ENCODE results near the gene NGF. TPM values are rescaled to one million over a fixed set of nuclear protein-coding genes. Genes with fewer than 3 reads are reported as not detected.

The NGF gene
- polyA plus RNA-seq (2012; ENCODE audit: insufficient read length, low read depth), result 22.6 TPM

DNA sequence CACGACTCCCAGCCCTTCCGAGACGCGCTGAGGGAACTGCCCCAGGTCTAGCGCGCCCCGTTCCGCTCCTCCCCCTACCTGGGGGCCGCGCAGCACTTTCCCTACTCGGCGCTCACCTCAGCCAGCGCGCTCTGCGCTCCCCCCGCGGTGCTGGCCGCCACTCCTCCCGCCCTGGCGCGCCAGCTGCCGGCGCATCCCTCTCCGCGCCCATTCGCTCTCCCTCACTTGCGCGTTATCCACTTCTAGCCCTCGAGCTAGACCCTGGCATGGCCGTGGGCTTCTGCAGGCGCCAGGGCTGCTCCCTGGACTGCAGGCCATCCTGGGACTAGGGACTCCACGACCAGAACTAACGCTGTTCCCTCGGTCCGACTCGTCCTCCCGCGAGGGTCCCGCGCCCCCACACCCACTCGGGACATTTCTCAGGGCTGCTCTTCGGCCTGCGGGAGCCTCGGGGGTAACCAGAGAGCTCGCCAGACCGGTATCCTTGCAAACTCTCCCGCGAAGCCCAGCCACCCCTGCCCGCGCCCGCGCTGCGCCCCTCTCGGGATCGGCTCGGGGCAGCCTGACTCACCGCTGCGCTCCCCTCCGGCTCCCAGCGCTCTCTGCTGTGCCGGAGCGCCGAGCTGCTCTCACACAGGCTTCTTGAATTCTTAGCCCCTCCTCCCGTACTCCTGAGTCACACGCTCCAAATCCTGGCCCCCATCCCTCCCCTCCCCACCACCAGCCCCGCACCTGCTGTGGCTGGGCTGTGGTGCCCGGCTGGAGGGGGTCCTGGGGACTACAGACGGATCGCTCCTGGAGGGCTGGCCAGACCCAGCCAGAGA, at the start of gene NGF:
Gene NGF (minus strand): TSS at position 617 of the 824 bp plus-strand sequence. CDS start 51,454 bp downstream, outside the sequence.
- no peak for TF ChIP-seq TAF1 (IDR thresholded peaks at IDR 0.05; ENCODE audit: borderline replicate concordance, insufficient read depth, low read length)
- TF ChIP-seq, protein P1, sequence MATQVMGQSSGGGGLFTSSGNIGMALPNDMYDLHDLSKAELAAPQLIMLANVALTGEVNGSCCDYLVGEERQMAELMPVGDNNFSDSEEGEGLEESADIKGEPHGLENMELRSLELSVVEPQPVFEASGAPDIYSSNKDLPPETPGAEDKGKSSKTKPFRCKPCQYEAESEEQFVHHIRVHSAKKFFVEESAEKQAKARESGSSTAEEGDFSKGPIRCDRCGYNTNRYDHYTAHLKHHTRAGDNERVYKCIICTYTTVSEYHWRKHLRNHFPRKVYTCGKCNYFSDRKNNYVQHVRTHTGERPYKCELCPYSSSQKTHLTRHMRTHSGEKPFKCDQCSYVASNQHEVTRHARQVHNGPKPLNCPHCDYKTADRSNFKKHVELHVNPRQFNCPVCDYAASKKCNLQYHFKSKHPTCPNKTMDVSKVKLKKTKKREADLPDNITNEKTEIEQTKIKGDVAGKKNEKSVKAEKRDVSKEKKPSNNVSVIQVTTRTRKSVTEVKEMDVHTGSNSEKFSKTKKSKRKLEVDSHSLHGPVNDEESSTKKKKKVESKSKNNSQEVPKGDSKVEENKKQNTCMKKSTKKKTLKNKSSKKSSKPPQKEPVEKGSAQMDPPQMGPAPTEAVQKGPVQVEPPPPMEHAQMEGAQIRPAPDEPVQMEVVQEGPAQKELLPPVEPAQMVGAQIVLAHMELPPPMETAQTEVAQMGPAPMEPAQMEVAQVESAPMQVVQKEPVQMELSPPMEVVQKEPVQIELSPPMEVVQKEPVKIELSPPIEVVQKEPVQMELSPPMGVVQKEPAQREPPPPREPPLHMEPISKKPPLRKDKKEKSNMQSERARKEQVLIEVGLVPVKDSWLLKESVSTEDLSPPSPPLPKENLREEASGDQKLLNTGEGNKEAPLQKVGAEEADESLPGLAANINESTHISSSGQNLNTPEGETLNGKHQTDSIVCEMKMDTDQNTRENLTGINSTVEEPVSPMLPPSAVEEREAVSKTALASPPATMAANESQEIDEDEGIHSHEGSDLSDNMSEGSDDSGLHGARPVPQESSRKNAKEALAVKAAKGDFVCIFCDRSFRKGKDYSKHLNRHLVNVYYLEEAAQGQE (IDR thresholded peaks at IDR 0.05; ENCODE audit: insufficient read depth in 1 of 2, low read depth in 2 of 2, low read length in 2 of 2), result no peak
- TF ChIP-seq SIN3A (IDR thresholded peaks at IDR 0.05; ENCODE audit: borderline replicate concordance, insufficient read depth, low read length), result no peak
- no peak for TF ChIP-seq FOXP2 (optimal IDR thresholded peaks at IDR 0.05; ENCODE audit: borderline replicate concordance, extremely low read depth, extremely low read length, insufficient read depth)
- no peak for TF ChIP-seq POLR2AphosphoS5 (IDR thresholded peaks at IDR 0.05; ENCODE audit: low read depth, low read length)

DNA sequence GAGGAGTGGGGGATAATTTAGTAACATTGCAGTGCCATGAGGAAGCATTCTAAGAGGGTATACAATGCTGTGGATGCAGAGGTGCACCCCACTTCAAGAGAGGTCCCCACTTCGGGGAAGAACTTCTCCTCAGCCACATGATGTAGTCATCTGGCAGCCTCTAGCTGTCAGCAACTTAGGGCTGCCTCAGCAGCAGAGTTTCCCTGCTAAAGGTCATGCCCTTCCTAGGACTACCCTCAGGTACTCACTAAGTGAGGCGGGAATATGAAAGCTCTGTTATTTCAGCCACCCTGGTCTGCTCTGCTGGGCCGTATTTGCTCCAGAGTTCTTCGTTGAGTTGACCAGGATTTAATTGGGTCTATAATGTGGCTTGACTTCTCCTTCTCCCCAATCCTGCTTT, 41.9 kb upstream of the NGF start:
- TF ChIP-seq, protein P1 (IDR thresholded peaks at IDR 0.05; ENCODE audit: insufficient read depth in 1 of 2, low read depth in 2 of 2, low read length in 2 of 2), result no peak
- TF ChIP-seq SIN3A (IDR thresholded peaks at IDR 0.05; ENCODE audit: borderline replicate concordance, insufficient read depth, low read length) (no peak), TAF1 (IDR thresholded peaks at IDR 0.05; ENCODE audit: borderline replicate concordance, insufficient read depth, low read length) (no peak), FOXP2 (optimal IDR thresholded peaks at IDR 0.05; ENCODE audit: borderline replicate concordance, extremely low read depth, extremely low read length, insufficient read depth) (no peak), POLR2AphosphoS5 (IDR thresholded peaks at IDR 0.05; ENCODE audit: low read depth, low read length) (no peak)

DNA sequence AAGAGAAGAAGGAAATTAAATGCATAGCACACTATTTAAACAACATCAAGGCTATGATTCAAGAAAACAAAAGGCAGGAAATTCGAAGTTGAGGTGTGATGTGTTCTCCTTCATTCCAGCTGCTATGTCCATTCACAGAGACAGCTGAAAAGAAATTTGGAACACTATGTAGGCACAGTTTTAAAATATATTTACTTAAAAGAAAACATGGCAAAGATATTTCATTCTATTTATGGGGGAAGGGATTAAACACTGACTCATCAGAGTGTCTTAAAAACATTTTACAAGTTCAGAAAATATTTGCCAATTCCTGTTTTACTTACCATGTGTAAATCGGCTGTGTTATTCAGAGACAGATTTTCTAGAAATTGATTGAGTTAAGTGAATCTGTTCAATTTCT, 39.4 kb upstream of the NGF start:
- no peak for TF ChIP-seq POLR2AphosphoS5 (IDR thresholded peaks at IDR 0.05; ENCODE audit: low read depth, low read length)
- TF ChIP-seq, protein P1 (IDR thresholded peaks at IDR 0.05; ENCODE audit: insufficient read depth in 1 of 2, low read depth in 2 of 2, low read length in 2 of 2), result no peak
- no peak for TF ChIP-seq SIN3A (IDR thresholded peaks at IDR 0.05; ENCODE audit: borderline replicate concordance, insufficient read depth, low read length)
- TF ChIP-seq TAF1 (IDR thresholded peaks at IDR 0.05; ENCODE audit: borderline replicate concordance, insufficient read depth, low read length), result no peak
- TF ChIP-seq FOXP2 (optimal IDR thresholded peaks at IDR 0.05; ENCODE audit: borderline replicate concordance, extremely low read depth, extremely low read length, insufficient read depth), result no peak

DNA sequence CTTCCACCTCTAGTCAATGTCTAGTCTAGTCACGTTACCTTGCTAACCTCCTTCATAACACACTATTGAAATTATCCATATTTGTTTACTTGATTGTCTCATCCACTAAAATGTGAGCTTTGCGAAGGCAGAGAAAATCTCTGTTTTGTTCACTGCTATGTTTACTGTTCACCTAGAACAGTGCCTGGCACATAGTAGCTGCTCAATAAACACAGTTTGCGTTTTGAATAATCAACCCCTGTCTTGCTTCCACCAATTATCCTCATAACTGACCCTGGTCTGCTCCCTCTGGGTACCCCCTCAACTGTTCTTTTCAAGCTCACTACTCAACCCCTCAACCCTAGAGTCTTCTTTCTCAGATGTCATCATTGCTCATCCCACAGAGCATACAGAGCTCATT, 36.5 kb upstream of the NGF start:
- TF ChIP-seq FOXP2 (optimal IDR thresholded peaks at IDR 0.05; ENCODE audit: borderline replicate concordance, extremely low read depth, extremely low read length, insufficient read depth) (no peak), SIN3A (IDR thresholded peaks at IDR 0.05; ENCODE audit: borderline replicate concordance, insufficient read depth, low read length) (no peak), POLR2AphosphoS5 (IDR thresholded peaks at IDR 0.05; ENCODE audit: low read depth, low read length) (no peak), TAF1 (IDR thresholded peaks at IDR 0.05; ENCODE audit: borderline replicate concordance, insufficient read depth, low read length) (no peak)
- TF ChIP-seq, protein P1 (IDR thresholded peaks at IDR 0.05; ENCODE audit: insufficient read depth in 1 of 2, low read depth in 2 of 2, low read length in 2 of 2), result no peak

Measured in PFSK-1 (cell line).